Mucosa of descending colon (tissue), 3 donors: ENCODE measurements around the gene EDEM1. TPM values are rescaled to one million over a fixed set of nuclear protein-coding genes. Genes with fewer than 3 reads are reported as not detected.

Experiments used
- ATAC-seq: fragments of 200-7000 bp; cut with Tn5 transposase; one replicate; pipeline ENCODE4 v1.9.1; 2020; ENCODE audit warnings: mild to moderate bottlenecking, moderate library complexity
- DNase-seq, 3 donors: peaks; one replicate each; pipeline ENCODE4 v3.0.0-alpha.2; 2020
- H3K36me3 ChIP-seq: fragments of 200-600 bp; one replicate; pipeline ENCODE4 v1.8.0; 2021; ENCODE audit warnings: low read depth, mild to moderate bottlenecking
- H3K4me1 ChIP-seq: fragments of 200-600 bp; one replicate; pipeline ENCODE4 v1.8.0; 2021; ENCODE audit warnings: low read depth, mild to moderate bottlenecking
- H3K4me3 ChIP-seq: fragments of 200-600 bp; one replicate; pipeline ENCODE4 v1.8.0; 2021; ENCODE audit warnings: mild to moderate bottlenecking
- H3K9me3 ChIP-seq: fragments of 200-600 bp; one replicate; pipeline ENCODE4 v1.8.0; 2021; ENCODE audit warnings: mild to moderate bottlenecking
- intact Hi-C, 2 donors: fragments of 100-400 bp; cut with DNase I in 1 of 2; cut with micrococcal nuclease in 1 of 2; formaldehyde crosslinking; loops; one replicate each; pipeline versions ENCODE4 v1.11.0 to v1.11.1; 2022; cut with DNase I, micrococcal nuclease
- total RNA-seq, 3 donors: library from RNA; stranded (reverse); fragmentation: NEBNext Ultra II Directional in 2 of 3; extraction: Animal tissue kit (Norgen Biotek cat#: 25700) in 2 of 3; gene quantifications; one replicate each; pipeline versions ENCODE4 v1.2.1 to v1.2.4, GENCODE V29; 2021 to 2023
- TF ChIP-seq, protein P1 (sequence below): fragments of 200-600 bp; IDR thresholded peaks from one replicate; pipeline ENCODE4 v1.8.0; 2022; ENCODE audit warnings: antibody characterized with exemption, mild to moderate bottlenecking
- donor health status: DM: no; HTN: no; CAD: no; lungs with moderate emphysema.
- donor health status: DM: no; HTN: no; CAD: no.
- donor health status: DM: no; HTN: yes; CAD: no.

EDEM1 gene
- total RNA-seq, 3 donors from 2014 or later: 30.3 to 52.6 (median 45.4) TPM

DNA sequence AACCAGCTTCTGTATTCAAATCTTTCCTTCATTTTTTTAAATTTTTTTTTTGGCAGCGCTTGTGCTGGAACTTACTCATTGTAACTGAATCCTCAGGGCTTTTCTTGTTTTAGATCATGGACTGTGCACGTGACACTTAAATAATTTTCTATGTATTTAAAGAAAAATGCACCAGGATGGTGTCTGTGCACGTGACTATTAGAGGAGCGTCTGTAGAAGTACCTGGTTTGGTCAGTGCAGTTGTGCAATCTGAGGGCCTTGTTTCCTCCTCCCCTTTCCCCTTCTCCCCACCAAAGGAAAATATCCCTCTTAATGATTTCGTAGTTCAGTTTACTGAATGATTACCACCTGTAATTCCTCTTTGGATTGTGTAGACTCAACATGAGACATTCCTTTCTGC lies 31.3 kb downstream of the EDEM1 start:
- no peak for ATAC-seq
- Histone ChIP-seq H3K36me3 (peaks cover 5% of the 10 kb centered on the region), H3K4me3 (no peak overlapping the region), H3K9me3 (no peaks in the 10 kb centered on the region), H3K4me1 (no peaks in the 10 kb centered on the region)
- intact Hi-C loops: no loop called here
- TF ChIP-seq, protein P1, sequence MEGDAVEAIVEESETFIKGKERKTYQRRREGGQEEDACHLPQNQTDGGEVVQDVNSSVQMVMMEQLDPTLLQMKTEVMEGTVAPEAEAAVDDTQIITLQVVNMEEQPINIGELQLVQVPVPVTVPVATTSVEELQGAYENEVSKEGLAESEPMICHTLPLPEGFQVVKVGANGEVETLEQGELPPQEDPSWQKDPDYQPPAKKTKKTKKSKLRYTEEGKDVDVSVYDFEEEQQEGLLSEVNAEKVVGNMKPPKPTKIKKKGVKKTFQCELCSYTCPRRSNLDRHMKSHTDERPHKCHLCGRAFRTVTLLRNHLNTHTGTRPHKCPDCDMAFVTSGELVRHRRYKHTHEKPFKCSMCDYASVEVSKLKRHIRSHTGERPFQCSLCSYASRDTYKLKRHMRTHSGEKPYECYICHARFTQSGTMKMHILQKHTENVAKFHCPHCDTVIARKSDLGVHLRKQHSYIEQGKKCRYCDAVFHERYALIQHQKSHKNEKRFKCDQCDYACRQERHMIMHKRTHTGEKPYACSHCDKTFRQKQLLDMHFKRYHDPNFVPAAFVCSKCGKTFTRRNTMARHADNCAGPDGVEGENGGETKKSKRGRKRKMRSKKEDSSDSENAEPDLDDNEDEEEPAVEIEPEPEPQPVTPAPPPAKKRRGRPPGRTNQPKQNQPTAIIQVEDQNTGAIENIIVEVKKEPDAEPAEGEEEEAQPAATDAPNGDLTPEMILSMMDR: no peak
- DNase-seq: no peak

DNA sequence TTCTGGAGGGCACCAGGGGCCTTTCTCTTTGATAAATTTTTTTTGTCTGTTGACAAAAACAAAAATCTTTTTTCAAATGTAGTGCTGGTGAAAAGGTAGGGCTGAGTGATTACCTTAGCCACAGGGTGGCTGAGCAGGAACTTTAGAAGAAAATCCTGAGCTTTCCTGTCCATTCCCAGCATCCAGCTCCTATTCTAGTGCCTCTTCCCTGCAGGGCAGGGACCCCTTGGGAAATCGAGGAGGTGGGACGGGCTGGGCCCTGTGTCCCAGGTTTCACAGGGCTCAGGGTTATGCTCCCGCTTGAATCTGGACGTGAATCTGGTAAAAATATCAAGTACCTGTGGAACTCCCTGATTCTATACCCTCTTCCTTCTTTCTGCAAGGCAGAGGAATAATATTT lies 31.7 kb downstream of the EDEM1 start:
- peaks cover 5% of the 10 kb centered on the region for H3K36me3 ChIP-seq
- no peaks in the 10 kb centered on the region for H3K4me1 ChIP-seq
- DNase-seq (no peak), ATAC-seq (no peak)
- TF ChIP-seq, protein P1: no peak
- intact Hi-C loops: no loop called here
- no peak overlapping the region for H3K4me3 ChIP-seq
- H3K9me3 ChIP-seq: no peaks in the 10 kb centered on the region

DNA sequence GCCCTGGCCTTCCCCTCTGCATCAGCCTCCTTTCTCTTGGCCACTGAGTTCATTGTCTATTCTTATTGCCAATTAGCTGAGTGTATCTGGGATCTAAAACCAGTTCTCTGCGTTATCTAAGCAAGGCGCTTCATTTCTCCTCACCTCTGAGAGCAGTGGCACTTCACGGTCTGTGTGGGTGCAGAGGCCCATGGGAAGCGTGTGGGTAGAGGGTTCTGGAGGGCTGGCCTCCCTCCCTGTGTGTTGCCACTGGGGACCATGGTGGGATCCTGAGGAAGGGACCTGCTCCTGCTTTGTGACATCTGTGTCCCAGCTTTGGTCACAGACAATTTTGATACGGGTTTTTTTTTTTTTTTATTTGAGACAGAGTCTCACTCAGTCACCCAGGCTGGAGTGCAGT lies 32.7 kb downstream of the EDEM1 start:
- H3K36me3 ChIP-seq: peaks cover 5% of the 10 kb centered on the region
- TF ChIP-seq, protein P1: no peak
- H3K9me3 ChIP-seq: no peaks in the 10 kb centered on the region
- no peak overlapping the region for H3K4me3 ChIP-seq
- ATAC-seq (no peak), DNase-seq (no peak)
- no peaks in the 10 kb centered on the region for H3K4me1 ChIP-seq
- intact Hi-C loops: no loop called here

DNA sequence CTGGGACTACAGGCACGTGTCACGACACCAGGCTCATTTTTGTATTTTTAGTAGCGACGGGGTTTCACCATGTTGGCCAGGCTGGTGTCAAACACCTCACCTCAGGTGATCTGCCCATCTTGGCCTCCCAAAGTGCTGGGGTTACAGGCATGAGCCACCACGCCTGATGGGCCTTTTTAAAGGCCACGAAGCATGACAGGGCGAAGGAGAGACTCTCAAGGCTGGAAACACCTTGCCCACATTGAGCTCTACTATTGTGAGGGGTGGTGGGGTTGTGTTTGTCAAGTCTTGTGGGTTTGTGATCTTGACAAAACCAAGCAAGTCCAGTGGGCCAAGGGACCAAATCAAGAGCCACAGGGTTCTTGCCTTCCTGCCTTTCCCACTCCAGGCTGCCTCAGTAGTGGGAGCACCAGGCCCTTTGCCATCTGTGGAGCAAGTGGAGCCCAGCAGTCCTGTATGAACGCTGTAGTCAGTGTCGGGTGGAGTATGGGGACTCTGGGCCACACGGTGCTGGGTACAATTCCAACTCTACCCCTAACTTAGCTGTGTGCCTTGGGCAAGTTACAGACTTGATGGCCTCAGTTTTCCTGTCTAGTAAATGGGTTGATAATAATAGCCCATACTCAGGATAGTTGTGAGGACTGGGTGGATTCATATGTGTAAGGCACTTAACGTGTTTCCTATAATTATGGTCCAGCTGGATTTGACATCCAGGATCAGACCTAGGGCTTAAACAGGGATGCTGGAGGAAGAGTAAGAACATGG lies 33.3 kb downstream of the EDEM1 start:
- ATAC-seq (no peak), DNase-seq (no peak)
- intact Hi-C loops: no loop called here
- Histone ChIP-seq H3K9me3 (no peaks in the 10 kb centered on the region), H3K4me1 (no peaks in the 10 kb centered on the region), H3K36me3 (peaks cover 5% of the 10 kb centered on the region), H3K4me3 (no peak overlapping the region)
- TF ChIP-seq, protein P1: no peak

DNA sequence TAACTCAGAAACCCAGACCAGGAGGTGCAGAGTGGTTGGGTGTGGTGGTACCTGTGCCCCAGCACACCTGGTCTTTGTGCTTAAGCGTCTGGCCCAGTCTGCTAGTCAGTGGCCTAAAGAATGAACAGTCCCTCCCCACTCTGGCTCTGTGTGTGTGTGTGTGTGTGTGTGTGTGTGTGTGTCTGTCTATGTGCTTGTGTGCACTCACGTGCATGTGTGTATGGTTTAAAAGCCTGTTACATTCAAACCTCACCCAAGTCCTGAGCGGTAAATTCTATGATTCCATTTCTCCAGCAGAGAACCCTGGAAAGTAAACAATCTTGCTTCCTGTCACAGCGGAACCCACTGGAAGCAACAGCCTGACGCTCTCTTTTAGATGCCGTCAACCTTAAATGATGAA lies 34.2 kb downstream of the EDEM1 start:
- Histone ChIP-seq H3K9me3 (no peaks in the 10 kb centered on the region), H3K36me3 (peaks cover under 1% of the 10 kb centered on the region), H3K4me1 (no peaks in the 10 kb centered on the region), H3K4me3 (no peak overlapping the region)
- intact Hi-C loops: no loop called here
- TF ChIP-seq, protein P1: no peak
- ATAC-seq (peak; percentile 84), DNase-seq (peak in 1 of 3 donors; percentile 33)
